ENCODE measurements around the gene AMBRA1.

Gene AMBRA1

GRCh38 chr11:46437122-46437689 is 156.6 kb downstream of the AMBRA1 start:
- no peak for TF ChIP-seq CTCF (IDR thresholded peaks at IDR 0.05)
- H3K4me3 Mint-ChIP-seq = no peak overlapping the region
- peaks cover 31% of the 10 kb centered on the region for H3K4me1 Mint-ChIP-seq
- no peak for DNase-seq
- no peak overlapping the region for H3K27ac Mint-ChIP-seq
- H3K9me3 Mint-ChIP-seq = no peaks in the 10 kb centered on the region
- H3K36me3 Mint-ChIP-seq (ENCODE audit: low read depth) = peaks cover 26% of the 10 kb centered on the region
- H3K27me3 Mint-ChIP-seq (ENCODE audit: low read depth, poor library complexity) = no peaks in the 10 kb centered on the region

- Mint-ChIP-seq H3K36me3 (ENCODE audit: low read depth) (peaks cover 22% of the 10 kb centered on the region), H3K4me1 (peaks cover 31% of the 10 kb centered on the region), H3K4me3 (no peak overlapping the region), H3K9me3 (no peaks in the 10 kb centered on the region), H3K27me3 (ENCODE audit: low read depth, poor library complexity) (no peaks in the 10 kb centered on the region), H3K27ac (no peak overlapping the region)
- no peak for DNase-seq
- no peak for TF ChIP-seq CTCF (IDR thresholded peaks at IDR 0.05)
Observed at GRCh38 chr11:46436113-46436512, 157.7 kb downstream of the AMBRA1 start.

GRCh38 chr11:46435679-46436078 is 158.1 kb downstream of the AMBRA1 start:
- Mint-ChIP-seq H3K36me3 (ENCODE audit: low read depth) (peaks cover 18% of the 10 kb centered on the region), H3K9me3 (no peaks in the 10 kb centered on the region), H3K4me1 (peaks cover 31% of the 10 kb centered on the region), H3K4me3 (no peak overlapping the region), H3K27me3 (ENCODE audit: low read depth, poor library complexity) (no peaks in the 10 kb centered on the region), H3K27ac (no peak overlapping the region)
- TF ChIP-seq CTCF (IDR thresholded peaks at IDR 0.05) = no peak
- no peak for DNase-seq

- no peak overlapping the region for H3K27ac Mint-ChIP-seq
- no peaks in the 10 kb centered on the region for H3K9me3 Mint-ChIP-seq
- H3K27me3 Mint-ChIP-seq (ENCODE audit: low read depth, poor library complexity) = no peaks in the 10 kb centered on the region
- H3K4me3 Mint-ChIP-seq = no peak overlapping the region
- H3K4me1 Mint-ChIP-seq = peaks cover 5% of the 10 kb centered on the region
- peaks cover 41% of the 10 kb centered on the region for H3K36me3 Mint-ChIP-seq (ENCODE audit: low read depth)
- no peak for TF ChIP-seq CTCF (IDR thresholded peaks at IDR 0.05)
- no peak for DNase-seq
Observed at GRCh38 chr11:46431211-46431610, 162.6 kb downstream of the AMBRA1 start.

- no peak overlapping the region for H3K4me3 Mint-ChIP-seq
- no peak for DNase-seq
- peaks cover 4% of the 10 kb centered on the region for H3K27me3 Mint-ChIP-seq (ENCODE audit: low read depth, poor library complexity)
- peaks cover 50% of the 10 kb centered on the region for H3K36me3 Mint-ChIP-seq (ENCODE audit: low read depth)
- H3K4me1 Mint-ChIP-seq = no peaks in the 10 kb centered on the region
- H3K9me3 Mint-ChIP-seq = no peaks in the 10 kb centered on the region
- no peak for TF ChIP-seq CTCF (IDR thresholded peaks at IDR 0.05)
- H3K27ac Mint-ChIP-seq = no peak overlapping the region
Observed at GRCh38 chr11:46429717-46430116, 164.1 kb downstream of the AMBRA1 start.

- DNase-seq = no peak
- H3K36me3 Mint-ChIP-seq (ENCODE audit: low read depth) = peaks cover 46% of the 10 kb centered on the region
- peaks cover 4% of the 10 kb centered on the region for H3K27me3 Mint-ChIP-seq (ENCODE audit: low read depth, poor library complexity)
- H3K27ac Mint-ChIP-seq = no peak overlapping the region
- TF ChIP-seq CTCF (IDR thresholded peaks at IDR 0.05) = no peak
- H3K4me1 Mint-ChIP-seq = peaks cover 5% of the 10 kb centered on the region
- no peak overlapping the region for H3K4me3 Mint-ChIP-seq
- no peaks in the 10 kb centered on the region for H3K9me3 Mint-ChIP-seq
Observed at GRCh38 chr11:46427364-46427763, 166.5 kb downstream of the AMBRA1 start.

Data from nephron progenitor cell (in vitro differentiated cells).